WTC11 (cell line): Measurements from ENCODE around the gene TDRD1.

Experiments
- AFF4 ChIP-seq: sonication (generic); formaldehyde crosslinking; IDR thresholded peaks from 2 replicates; pipeline ENCODE4 v1.8.1; 2023; ENCODE audit warnings: mild to moderate bottlenecking, missing genetic modification reagents, borderline replicate concordance
- ATF1 ChIP-seq: sonication (generic); formaldehyde crosslinking; IDR thresholded peaks from 2 replicates; pipeline ENCODE4 v1.8.1; 2023; ENCODE audit warnings: mild to moderate bottlenecking, moderate library complexity, missing genetic modification reagents
- CBFB ChIP-seq: sonication (generic); formaldehyde crosslinking; IDR thresholded peaks from 2 replicates; pipeline ENCODE4 v1.8.1; 2022; ENCODE audit warnings: mild to moderate bottlenecking, low read depth, missing genetic modification reagents
- CTCF ChIP-seq: fragments of 200-600 bp; IDR thresholded peaks from 2 replicates; pipeline ENCODE4 v1.8.0; 2022; ENCODE audit warnings: antibody characterized with exemption
- GABPB1 ChIP-seq: sonication (generic); formaldehyde crosslinking; IDR thresholded peaks from 2 replicates; pipeline ENCODE4 v1.8.1; 2023; ENCODE audit warnings: mild to moderate bottlenecking, missing genetic modification reagents
- MAX ChIP-seq: sonication (generic); formaldehyde crosslinking; IDR thresholded peaks from 2 replicates; pipeline ENCODE4 v1.8.0; 2022; ENCODE audit warnings: mild to moderate bottlenecking, missing genetic modification reagents
- PRDM15 ChIP-seq: sonication (generic); formaldehyde crosslinking; IDR thresholded peaks from 2 replicates; pipeline ENCODE4 v1.8.0; 2022; ENCODE audit warnings: missing genetic modification reagents
- SMAD3 ChIP-seq: sonication (generic); formaldehyde crosslinking; IDR thresholded peaks from 2 replicates; pipeline ENCODE4 v1.8.0; 2022; ENCODE audit warnings: missing genetic modification reagents, mild to moderate bottlenecking, borderline replicate concordance
- SP1 ChIP-seq: sonication (generic); formaldehyde crosslinking; conservative IDR thresholded peaks from 2 replicates; pipeline ENCODE4 v1.8.1; 2022; ENCODE audit warnings: missing genetic modification reagents
- ZBTB21 ChIP-seq: sonication (generic); formaldehyde crosslinking; IDR thresholded peaks from 2 replicates; pipeline ENCODE4 v1.8.1; 2023; ENCODE audit warnings: mild to moderate bottlenecking, missing genetic modification reagents, borderline replicate concordance
- ZNF138 ChIP-seq: sonication (generic); formaldehyde crosslinking; conservative IDR thresholded peaks from 2 replicates; pipeline ENCODE4 v1.8.1; 2022; ENCODE audit warnings: mild to moderate bottlenecking, moderate library complexity, missing genetic modification reagents
- ZNF416 ChIP-seq: fragments of 250-450 bp; sonication (Bioruptor Pico); IDR thresholded peaks from 2 replicates; pipeline ENCODE4 v1.9.0; 2021; ENCODE audit warnings: mild to moderate bottlenecking, inconsistent platforms

- TF ChIP-seq ZNF416 (CRISPR knock-in tag) (no peak), CTCF (no peak), ATF1 (CRISPR knock-in tag) (no peak), ZBTB21 (CRISPR knock-in tag) (no peak), CBFB (CRISPR knock-in tag) (no peak), SP1 (CRISPR knock-in tag) (no peak), MAX (no peak), AFF4 (CRISPR knock-in tag) (no peak), SMAD3 (CRISPR knock-in tag) (no peak), GABPB1 (CRISPR knock-in tag) (no peak), PRDM15 (CRISPR knock-in tag) (no peak), ZNF138 (CRISPR knock-in tag) (no peak)
Measured at GRCh38 chr10:114172216-114172615, 6.9 kb upstream of the TDRD1 start.
